Ishikawa (cell line): ENCODE data around the gene RPE65.

ENCODE experiments used
- CEBPB ChIP-seq: IDR thresholded peaks from 2 replicates; pipeline ENCODE4 v1.6.1; 2012
- CREB1 ChIP-seq: IDR thresholded peaks from 2 replicates; pipeline ENCODE4 v1.6.1; 2012; ENCODE audit warnings: low read depth
- EGR1 ChIP-seq: IDR thresholded peaks from 2 replicates; pipeline ENCODE4 v1.6.1; 2012
- EP300 ChIP-seq: IDR thresholded peaks from 2 replicates; pipeline ENCODE4 v1.6.1; 2012; ENCODE audit warnings: borderline replicate concordance
- FOXM1 ChIP-seq: IDR thresholded peaks from 2 replicates; pipeline ENCODE4 v1.6.1; 2012; ENCODE audit warnings: low read depth, borderline replicate concordance
- MAX ChIP-seq: IDR thresholded peaks from 2 replicates; pipeline ENCODE4 v1.6.1; 2012
- NFIC ChIP-seq: IDR thresholded peaks from 2 replicates; pipeline ENCODE4 v1.6.1; 2012
- RAD21 ChIP-seq: IDR thresholded peaks from 2 replicates; pipeline ENCODE4 v1.6.1; 2012; ENCODE audit warnings: low read depth
- REST ChIP-seq: IDR thresholded peaks from 2 replicates; pipeline ENCODE4 v1.6.1; 2012; ENCODE audit warnings: low read depth, mild to moderate bottlenecking
- TAF1 ChIP-seq: IDR thresholded peaks from 2 replicates; pipeline ENCODE4 v1.6.1; 2012; ENCODE audit warnings: low read depth, mild to moderate bottlenecking
- TCF12 ChIP-seq: IDR thresholded peaks from 2 replicates; pipeline ENCODE4 v1.6.1; 2012; ENCODE audit warnings: low read depth
- TEAD4 ChIP-seq: IDR thresholded peaks from 2 replicates; pipeline ENCODE4 v1.6.1; 2012
- USF1 ChIP-seq: IDR thresholded peaks from 2 replicates; pipeline ENCODE4 v1.6.1; 2012
- YY1 ChIP-seq: IDR thresholded peaks from 2 replicates; pipeline ENCODE4 v1.6.1; 2012; ENCODE audit warnings: low read depth
- ZBTB7A ChIP-seq: IDR thresholded peaks from 2 replicates; pipeline ENCODE4 v1.6.1; 2012; ENCODE audit warnings: low read depth

Gene RPE65

GRCh38 chr1:68445709-68446108, 4.0 kb downstream of the RPE65 start:
- TF ChIP-seq CREB1: no peak
- TF ChIP-seq USF1: no peak
- TF ChIP-seq TCF12: no peak
- no peak for TF ChIP-seq CEBPB
- no peak for TF ChIP-seq YY1
- TF ChIP-seq EP300: no peak
- TF ChIP-seq NFIC: no peak
- no peak for TF ChIP-seq FOXM1
- no peak for TF ChIP-seq EGR1

GRCh38 chr1:68442822-68443556, 6.8 kb downstream of the RPE65 start:
- TF ChIP-seq CREB1: no peak
- no peak for TF ChIP-seq TCF12
- TF ChIP-seq RAD21: peak; percentile 62

- TF ChIP-seq YY1 (no peak), CEBPB (no peak)
Observed at GRCh38 chr1:68442006-68442405, 7.7 kb downstream of the RPE65 start.

- TF ChIP-seq TCF12: no peak
- no peak for TF ChIP-seq REST
- TF ChIP-seq ZBTB7A: no peak
- no peak for TF ChIP-seq MAX
- TF ChIP-seq CEBPB: no peak
- no peak for TF ChIP-seq YY1
- TF ChIP-seq CREB1: no peak
- no peak for TF ChIP-seq EGR1
- TF ChIP-seq FOXM1: no peak
- no peak for TF ChIP-seq NFIC
- TF ChIP-seq RAD21: no peak
- TF ChIP-seq TEAD4: no peak
- no peak for TF ChIP-seq USF1
- TF ChIP-seq TAF1: no peak
- TF ChIP-seq EP300: no peak
Observed at GRCh38 chr1:68438310-68438709, 11.4 kb downstream of the RPE65 start.

- TF ChIP-seq NFIC: no peak
- TF ChIP-seq TCF12: no peak
- no peak for TF ChIP-seq TEAD4
- TF ChIP-seq EGR1: no peak
- TF ChIP-seq CEBPB: no peak
- TF ChIP-seq FOXM1: no peak
- no peak for TF ChIP-seq REST
- no peak for TF ChIP-seq USF1
- TF ChIP-seq EP300: no peak
- TF ChIP-seq YY1: no peak
- TF ChIP-seq TAF1: no peak
- TF ChIP-seq MAX: no peak
- no peak for TF ChIP-seq CREB1
- TF ChIP-seq ZBTB7A: no peak
Observed at GRCh38 chr1:68433395-68433794, 16.4 kb downstream of the RPE65 start.

GRCh38 chr1:68431076-68431475, 18.7 kb downstream of the RPE65 start:
- no peak for TF ChIP-seq YY1
